Measurements from ENCODE around the gene EXD3. TPM values are rescaled to one million over a fixed set of nuclear protein-coding genes. Genes with fewer than 3 reads are reported as not detected.
A peak's percentile ranks its signal among the peaks of the same experiment; 100 is the strongest.

EXD3 gene
- total and polyA plus RNA-seq, 2 of the 13 experiments (the other 11 are each of a cell fraction or from before 2014, with no cell fraction given) = 2.7 to 4.8 TPM

- Histone ChIP-seq H3K27ac (ENCODE audit: extremely low read length, insufficient read depth, low read length) (no peak overlapping the region), H3K4me1 (ENCODE audit: insufficient read depth, low read length) (peaks cover 12% of the 10 kb centered on the region), H3K4me2 (ENCODE audit: low read depth, low read length) (no peak overlapping the region), H3K4me3 (replicated peaks in 1 of 3; ENCODE audit: insufficient read depth in 1 of 3, low read depth in 2 of 3, low read length in 3 of 3) (no peak overlapping the region), H3K36me3 (replicated peaks in 1 of 2; ENCODE audit: control insufficient read depth in 1 of 2, insufficient read depth in 2 of 2, low read length in 2 of 2) (no peaks in the 10 kb centered on the region), H2AFZ (ENCODE audit: low read length) (no peak overlapping the region), H3K9ac (ENCODE audit: insufficient read depth, low read depth, low read length) (no peak overlapping the region), H3K27me3 (ENCODE audit: control insufficient read depth in 1 of 2, insufficient read depth in 2 of 2, low read length in 2 of 2) (no peaks in the 10 kb centered on the region; a peak in 1 of 5 replicates), H3K9me3 (ENCODE audit: low read length) (peaks cover 29% of the 10 kb centered on the region), H4K20me1 (ENCODE audit: insufficient read depth, low read length) (no peaks in the 10 kb centered on the region), H3K79me2 (ENCODE audit: insufficient read depth, low read length) (no peaks in the 10 kb centered on the region)
- BruUV-seq (replicated peaks) = no TSS peak
- TF ChIP-seq IKZF1 (IDR thresholded peaks at IDR 0.05) = no peak
- TF ChIP-seq, protein P1, sequence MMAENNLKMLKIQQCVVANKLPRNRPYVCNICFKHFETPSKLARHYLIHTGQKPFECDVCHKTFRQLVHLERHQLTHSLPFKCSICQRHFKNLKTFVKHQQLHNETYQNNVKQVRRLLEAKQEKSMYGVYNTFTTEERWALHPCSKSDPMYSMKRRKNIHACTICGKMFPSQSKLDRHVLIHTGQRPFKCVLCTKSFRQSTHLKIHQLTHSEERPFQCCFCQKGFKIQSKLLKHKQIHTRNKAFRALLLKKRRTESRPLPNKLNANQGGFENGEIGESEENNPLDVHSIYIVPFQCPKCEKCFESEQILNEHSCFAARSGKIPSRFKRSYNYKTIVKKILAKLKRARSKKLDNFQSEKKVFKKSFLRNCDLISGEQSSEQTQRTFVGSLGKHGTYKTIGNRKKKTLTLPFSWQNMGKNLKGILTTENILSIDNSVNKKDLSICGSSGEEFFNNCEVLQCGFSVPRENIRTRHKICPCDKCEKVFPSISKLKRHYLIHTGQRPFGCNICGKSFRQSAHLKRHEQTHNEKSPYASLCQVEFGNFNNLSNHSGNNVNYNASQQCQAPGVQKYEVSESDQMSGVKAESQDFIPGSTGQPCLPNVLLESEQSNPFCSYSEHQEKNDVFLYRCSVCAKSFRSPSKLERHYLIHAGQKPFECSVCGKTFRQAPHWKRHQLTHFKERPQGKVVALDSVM (CRISPR knock-in tag; IDR thresholded peaks at IDR 0.05) = peak; percentile 88
- POLR2A ChIA-PET = no interaction called here
- DNase-seq (ENCODE audit: low spot score) = no peak
- no peak for FAIRE-seq
- whole genome bisulfite sequencing (ENCODE audit: low lambda C conversion rate) = 69% methylated on average over 30 of the region's 43 CpGs
- in situ Hi-C loops (cut with HindIII; ENCODE audit: extremely low pct_ligation_motif_present, low pct_unique_long_range_greater_than_20kb) (no loop called here), intact Hi-C loops (cut with micrococcal nuclease; ENCODE audit: unreplicated experiment) (no loop called here)
- CTCF ChIA-PET (ENCODE audit: low intra/inter-chr PET ratio, low total read pairs) = no interaction called here
- ATAC-seq = no peak
Observed at GRCh38 chr9:137353223-137354152, 69.5 kb downstream of the EXD3 start.

GRCh38 chr9:137352511-137353222 is 70.3 kb downstream of the EXD3 start:
- peaks cover 12% of the 10 kb centered on the region for H3K4me1 ChIP-seq (ENCODE audit: insufficient read depth, low read length)
- H3K4me3 ChIP-seq (replicated peaks in 1 of 3; ENCODE audit: insufficient read depth in 1 of 3, low read depth in 2 of 3, low read length in 3 of 3) = no peak overlapping the region
- in situ Hi-C loops (cut with HindIII; ENCODE audit: extremely low pct_ligation_motif_present, low pct_unique_long_range_greater_than_20kb) = no loop called here
- intact Hi-C loops (cut with micrococcal nuclease; ENCODE audit: unreplicated experiment) = no loop called here
- no peaks in the 10 kb centered on the region for H3K36me3 ChIP-seq (replicated peaks in 1 of 2; ENCODE audit: control insufficient read depth in 1 of 2, insufficient read depth in 2 of 2, low read length in 2 of 2)
- no peak overlapping the region for H2AFZ ChIP-seq (ENCODE audit: low read length)
- H3K27me3 ChIP-seq (ENCODE audit: control insufficient read depth in 1 of 2, insufficient read depth in 2 of 2, low read length in 2 of 2) = no peaks in the 10 kb centered on the region
- 71% methylated on average over 1 of the region's 26 CpGs for WGBS (ENCODE audit: low lambda C conversion rate)
- BruUV-seq (replicated peaks) = no TSS peak
- H3K9ac ChIP-seq (ENCODE audit: insufficient read depth, low read depth, low read length) = no peak overlapping the region
- no peaks in the 10 kb centered on the region for H4K20me1 ChIP-seq (ENCODE audit: insufficient read depth, low read length)
- no peak overlapping the region for H3K27ac ChIP-seq (ENCODE audit: extremely low read length, insufficient read depth, low read length)
- FAIRE-seq (no peak), DNase-seq (ENCODE audit: low spot score) (no peak), ATAC-seq (peak; percentile 29)
- H3K4me2 ChIP-seq (ENCODE audit: low read depth, low read length) = peak overlapping the region; percentile 33; the same call in 1 of the 2 replicates
- ChIA-PET CTCF (ENCODE audit: low intra/inter-chr PET ratio, low total read pairs) (no interaction called here), POLR2A (no interaction called here)
- H3K9me3 ChIP-seq (ENCODE audit: low read length) = peaks cover 23% of the 10 kb centered on the region
- no peaks in the 10 kb centered on the region for H3K79me2 ChIP-seq (ENCODE audit: insufficient read depth, low read length)
- TF ChIP-seq ZNF512B (CRISPR knock-in tag; IDR thresholded peaks at IDR 0.05; ENCODE audit: borderline replicate concordance) (no peak), GATAD2A (CRISPR knock-in tag; IDR thresholded peaks at IDR 0.05) (no peak), ZNF720 (CRISPR knock-in tag; IDR thresholded peaks at IDR 0.05) (no peak), ZNF225 (CRISPR knock-in tag; IDR thresholded peaks at IDR 0.05) (peak; percentile 44; the same call in 1 of the 2 replicates), ZNF572 (CRISPR knock-in tag; IDR thresholded peaks at IDR 0.05) (no peak), HBP1 (CRISPR knock-in tag; IDR thresholded peaks at IDR 0.05; ENCODE audit: low read depth) (no peak)
- TF ChIP-seq, protein P2, sequence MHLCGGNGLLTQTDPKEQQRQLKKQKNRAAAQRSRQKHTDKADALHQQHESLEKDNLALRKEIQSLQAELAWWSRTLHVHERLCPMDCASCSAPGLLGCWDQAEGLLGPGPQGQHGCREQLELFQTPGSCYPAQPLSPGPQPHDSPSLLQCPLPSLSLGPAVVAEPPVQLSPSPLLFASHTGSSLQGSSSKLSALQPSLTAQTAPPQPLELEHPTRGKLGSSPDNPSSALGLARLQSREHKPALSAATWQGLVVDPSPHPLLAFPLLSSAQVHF (CRISPR knock-in tag; IDR thresholded peaks at IDR 0.05) = no peak
